Activated B cell treated with CpG ODN at 0.5 μM for 24 hours (primary cell): ENCODE results near the gene TMEM43. TPM values are rescaled to one million over a fixed set of nuclear protein-coding genes. Genes with fewer than 3 reads are reported as not detected.
A peak's percentile ranks its signal among the peaks of the same experiment; 100 is the strongest.

Source experiments
- ATAC-seq: fragments of 200-7000 bp; cut with Tn5 transposase; one replicate; pipeline ENCODE4 v1.10.0; 2021; ENCODE audit warnings: low read depth, mild to moderate bottlenecking, moderate library complexity
- CTCF ChIA-PET: fragments of 350-600 bp; sonication (Branson Sonifier 250); formaldehyde crosslinking; loops from one replicate; lab custom pipeline; 2021; ENCODE audit warnings: antibody characterized with exemption; lab: Charles Lee
- POLR2A ChIA-PET: fragments of 350-600 bp; sonication (Branson Sonifier 250); formaldehyde crosslinking; loops from one replicate; lab custom pipeline; 2021; ENCODE audit warnings: antibody characterized with exemption; lab: Charles Lee
- DNase-seq: peaks from one replicate; pipeline ENCODE4 v3.0.0; 2022
- H3K27ac Mint-ChIP-seq: one replicate; pipeline ENCODE4 v1.8.0; 2020; ENCODE audit warnings: mixed read lengths
- H3K27me3 Mint-ChIP-seq: one replicate; pipeline ENCODE4 v1.8.0; 2021; ENCODE audit warnings: mixed read lengths
- H3K36me3 Mint-ChIP-seq: one replicate; pipeline ENCODE4 v1.8.0; 2021; ENCODE audit warnings: low read depth, mixed read lengths
- H3K4me1 Mint-ChIP-seq: one replicate; pipeline ENCODE4 v1.8.0; 2021; ENCODE audit warnings: mixed read lengths
- H3K4me3 Mint-ChIP-seq: one replicate; pipeline ENCODE4 v1.8.0; 2020; ENCODE audit warnings: mild to moderate bottlenecking, mixed read lengths
- H3K9me3 Mint-ChIP-seq: one replicate; pipeline ENCODE4 v1.8.0; 2020; ENCODE audit warnings: mixed read lengths
- intact Hi-C: fragments of 100-400 bp; cut with micrococcal nuclease; formaldehyde crosslinking; loops from one replicate; pipeline ENCODE4 v1.15.1; 2024
- total RNA-seq: library from RNA; stranded (reverse); gene quantifications from 2 replicates; pipeline ENCODE4 v1.2.3, GENCODE V29; 2022
- TF ChIP-seq, protein P1 (sequence below): fragments of 200-600 bp; IDR thresholded peaks from one replicate; pipeline ENCODE4 v1.8.0; 2022; ENCODE audit warnings: antibody characterized with exemption, mild to moderate bottlenecking

Gene TMEM43
- total RNA-seq, 1 donor from 2014 or later: 32.3 TPM

- peaks cover 63% of the 10 kb centered on the region for H3K4me1 Mint-ChIP-seq
- H3K9me3 Mint-ChIP-seq: no peaks in the 10 kb centered on the region
- peaks cover 33% of the 10 kb centered on the region for H3K36me3 Mint-ChIP-seq
- no peak for DNase-seq
- ChIA-PET CTCF (interaction anchor here (1.1 to 1.6 kb wide), 3 partner anchors 34 to 281 kb away, joined by 3 to 5 read pairs (median 4); partner anchors contain the start of genes CHCHD4 and TMEM43), POLR2A (interaction anchor here (0.6 to 3.4 kb wide), 12 partner anchors 11 to 922 kb away, joined by 3 to 61 read pairs (median 4); partner anchors contain the start of genes CCDC174, CHCHD4, RBSN and SLC6A6)
- TF ChIP-seq, protein P1, sequence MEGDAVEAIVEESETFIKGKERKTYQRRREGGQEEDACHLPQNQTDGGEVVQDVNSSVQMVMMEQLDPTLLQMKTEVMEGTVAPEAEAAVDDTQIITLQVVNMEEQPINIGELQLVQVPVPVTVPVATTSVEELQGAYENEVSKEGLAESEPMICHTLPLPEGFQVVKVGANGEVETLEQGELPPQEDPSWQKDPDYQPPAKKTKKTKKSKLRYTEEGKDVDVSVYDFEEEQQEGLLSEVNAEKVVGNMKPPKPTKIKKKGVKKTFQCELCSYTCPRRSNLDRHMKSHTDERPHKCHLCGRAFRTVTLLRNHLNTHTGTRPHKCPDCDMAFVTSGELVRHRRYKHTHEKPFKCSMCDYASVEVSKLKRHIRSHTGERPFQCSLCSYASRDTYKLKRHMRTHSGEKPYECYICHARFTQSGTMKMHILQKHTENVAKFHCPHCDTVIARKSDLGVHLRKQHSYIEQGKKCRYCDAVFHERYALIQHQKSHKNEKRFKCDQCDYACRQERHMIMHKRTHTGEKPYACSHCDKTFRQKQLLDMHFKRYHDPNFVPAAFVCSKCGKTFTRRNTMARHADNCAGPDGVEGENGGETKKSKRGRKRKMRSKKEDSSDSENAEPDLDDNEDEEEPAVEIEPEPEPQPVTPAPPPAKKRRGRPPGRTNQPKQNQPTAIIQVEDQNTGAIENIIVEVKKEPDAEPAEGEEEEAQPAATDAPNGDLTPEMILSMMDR: no peak
- H3K27me3 Mint-ChIP-seq: no peaks in the 10 kb centered on the region
- peak overlapping the region; percentile 98 for H3K27ac Mint-ChIP-seq
- ATAC-seq: no peak
- peak overlapping the region; percentile 97 for H3K4me3 Mint-ChIP-seq
- intact Hi-C loops: loop anchor here (1.0 to 10.0 kb wide), 11 partner anchors 33 to 1695 kb away; partner anchors contain the start of genes CCDC174, CHCHD4, MKRN2 and MRPS25
Observed at GRCh38 chr3:14177580-14178246, 52.9 kb downstream of the TMEM43 start.

DNA sequence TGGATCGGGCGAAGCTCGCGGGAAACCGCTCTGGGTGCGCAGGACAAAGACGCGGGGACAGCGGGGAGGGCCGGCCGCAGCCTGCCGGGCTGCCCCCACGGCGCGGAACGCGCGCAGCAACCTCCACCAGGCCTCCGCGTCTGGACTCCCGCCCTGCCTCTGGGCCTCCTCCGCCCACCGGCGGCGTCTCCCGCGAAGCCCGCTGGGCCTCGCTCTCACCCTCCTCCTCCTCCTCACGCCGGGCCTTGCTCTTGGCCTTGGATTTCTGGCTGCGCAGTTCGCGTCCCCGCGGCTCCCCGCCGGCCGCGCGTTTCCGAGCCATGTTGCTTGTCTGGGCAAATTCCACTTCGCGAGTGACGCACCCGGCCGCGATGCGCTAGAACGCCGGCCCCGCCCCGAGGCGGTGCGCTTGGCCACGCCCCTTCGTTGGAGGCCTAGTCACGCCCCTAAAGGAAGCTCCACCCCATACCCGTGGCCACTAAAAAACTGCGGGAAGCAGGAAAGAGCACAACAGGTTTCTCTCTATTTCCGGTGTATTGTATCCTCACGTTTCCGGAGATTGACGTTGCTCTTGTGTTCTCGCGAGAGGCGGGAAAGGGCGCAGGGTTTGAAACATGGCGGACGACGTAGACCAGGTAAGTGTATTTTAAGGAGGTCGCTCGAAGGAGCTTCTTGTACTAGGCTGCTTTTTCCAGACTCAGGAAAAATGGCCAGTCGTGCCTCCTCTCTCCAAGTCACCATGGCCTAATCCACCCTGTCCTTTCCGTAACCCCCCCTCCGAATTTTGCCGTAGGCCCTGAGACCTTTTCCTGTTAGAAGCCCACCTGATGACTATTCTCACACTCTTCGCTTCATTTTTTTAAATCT lies 53.6 kb downstream of the TMEM43 start, which contains the start of the genes LSM3 and XPC:
TSS of gene LSM3 (plus strand) at position 571 of the 867 bp plus-strand sequence. CDS start at position 615, 44 bp downstream.
TSS of gene XPC (minus strand) at position 355 of the 867 bp plus-strand sequence. CDS start at position 322, 33 bp downstream.
- Mint-ChIP-seq H3K4me3 (peak within 1 kb of the TSS; percentile 97), H3K36me3 (peaks cover 32% of the 10 kb centered on the region), H3K27ac (peak within 1 kb of the TSS; percentile 98), H3K4me1 (peaks cover 63% of the 10 kb centered on the region), H3K9me3 (no peaks in the 10 kb centered on the region), H3K27me3 (no peaks in the 10 kb centered on the region)
- POLR2A ChIA-PET: interaction anchor here (0.6 to 3.4 kb wide), 17 partner anchors 10 to 921 kb away, joined by 3 to 61 read pairs (median 4); partner anchors contain the start of genes CCDC174, CHCHD4, RBSN and SLC6A6
- TF ChIP-seq, protein P1: no peak
- CTCF ChIA-PET: interaction anchor here (1.1 to 1.9 kb wide), 4 partner anchors 25 to 282 kb away, joined by 3 to 7 read pairs (median 4); partner anchors contain the start of genes CHCHD4 and TMEM43
- intact Hi-C loops: loop anchor here (1.0 to 10.0 kb wide), 11 partner anchors 34 to 1696 kb away; partner anchors contain the start of genes CCDC174, CHCHD4, MKRN2 and MRPS25
- DNase-seq (peak; percentile 98), ATAC-seq (peak; percentile 96)

DNA sequence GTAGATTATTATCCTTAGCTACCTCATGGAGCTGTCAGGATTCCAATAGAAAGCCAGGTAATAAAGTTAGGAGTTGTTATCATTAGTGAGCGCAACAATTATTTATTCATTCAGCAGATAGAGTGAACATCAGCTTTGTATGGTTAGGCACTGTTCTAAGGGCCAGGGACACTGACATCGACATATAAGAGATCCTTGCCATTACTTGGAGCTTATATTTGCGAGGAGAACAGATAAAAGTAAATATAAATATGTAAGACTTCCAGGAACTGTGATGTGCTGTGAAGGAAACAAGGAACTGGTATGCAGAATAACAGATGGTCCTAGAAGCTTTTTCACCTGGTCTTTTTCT lies 54.2 kb downstream of the TMEM43 start:
- ATAC-seq (no peak), DNase-seq (no peak)
- H3K4me1 Mint-ChIP-seq: peaks cover 63% of the 10 kb centered on the region
- peak overlapping the region; percentile 97 for H3K4me3 Mint-ChIP-seq
- intact Hi-C loops: loop anchor here (2.0 to 10.0 kb wide), 3 partner anchors 684 to 1697 kb away; partner anchors contain the start of genes MKRN2 and TSEN2
- H3K27ac Mint-ChIP-seq: peak overlapping the region; percentile 98
- H3K36me3 Mint-ChIP-seq: peaks cover 38% of the 10 kb centered on the region
- POLR2A ChIA-PET: interaction anchor here (0.8 to 3.4 kb wide), 13 partner anchors 19 to 920 kb away, joined by 3 to 61 read pairs (median 5); partner anchors contain the start of genes CCDC174, CHCHD4, RBSN and SLC6A6
- CTCF ChIA-PET: interaction anchor here (1.1 to 1.9 kb wide), 4 partner anchors 24 to 283 kb away, joined by 3 to 7 read pairs (median 4); partner anchors contain the start of genes CHCHD4 and TMEM43
- H3K9me3 Mint-ChIP-seq: no peaks in the 10 kb centered on the region
- no peaks in the 10 kb centered on the region for H3K27me3 Mint-ChIP-seq
- TF ChIP-seq, protein P1: no peak

DNA sequence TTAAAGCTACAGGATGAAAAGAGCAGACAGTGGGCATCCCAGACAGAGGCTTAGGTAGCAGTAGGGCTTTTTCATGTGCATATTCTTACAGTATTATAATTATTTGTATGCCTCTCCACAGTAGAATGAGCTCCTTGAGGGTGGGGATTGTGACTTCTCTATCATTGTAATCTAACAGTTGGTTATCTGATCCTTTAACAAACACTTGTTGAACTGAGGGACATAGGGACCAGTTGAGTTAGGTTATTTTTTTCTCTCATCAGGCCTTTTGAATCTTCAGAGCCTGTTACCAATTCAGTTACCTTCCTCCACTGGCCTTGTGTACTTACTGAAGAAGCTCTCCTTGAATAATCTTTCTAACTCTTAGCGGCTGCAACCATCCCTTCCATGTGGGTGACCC lies 54.9 kb downstream of the TMEM43 start:
- no peaks in the 10 kb centered on the region for H3K27me3 Mint-ChIP-seq
- intact Hi-C loops: loop anchor here (2.0 to 10.0 kb wide), 3 partner anchors 685 to 1697 kb away; partner anchors contain the start of genes MKRN2 and TSEN2
- ChIA-PET CTCF (interaction anchor here (1.9 kb wide), 1 partner anchor 24 kb away, joined by 7 read pairs; no protein-coding TSS in a partner anchor), POLR2A (interaction anchor here (2.1 to 3.4 kb wide), 3 partner anchors 56 to 253 kb away, joined by 14 to 61 read pairs (median 18); partner anchors contain the start of genes CHCHD4, SLC6A6 and TMEM43)
- no peaks in the 10 kb centered on the region for H3K9me3 Mint-ChIP-seq
- no peak for ATAC-seq
- TF ChIP-seq, protein P1: no peak
- peak overlapping the region; percentile 97 for H3K4me3 Mint-ChIP-seq
- no peak for DNase-seq
- peaks cover 39% of the 10 kb centered on the region for H3K36me3 Mint-ChIP-seq
- H3K4me1 Mint-ChIP-seq: peaks cover 56% of the 10 kb centered on the region
- peak overlapping the region; percentile 56 for H3K27ac Mint-ChIP-seq
